ENCODE data around the gene BHLHA9.
"Not testable (repeated sequence)": the region's sequence is repeated elsewhere in the genome, so short reads cannot be mapped to it uniquely, and the experiment has no call there.

BHLHA9 gene

GRCh38 chr17:1302761-1303160 is 32.5 kb downstream of the BHLHA9 start:
- DNase-seq, result no peak

- DNase-seq, result no peak
Observed at GRCh38 chr17:1304522-1304921, 34.3 kb downstream of the BHLHA9 start.

- DNase-seq, result no peak
Observed at GRCh38 chr17:1304962-1305563, 34.8 kb downstream of the BHLHA9 start.

GRCh38 chr17:1307829-1308228 is 37.6 kb downstream of the BHLHA9 start:
- DNase-seq, result not testable (repeated sequence)

GRCh38 chr17:1312261-1312870 is 42.1 kb downstream of the BHLHA9 start:
- DNase-seq, result no peak

- no peak for DNase-seq
Observed at GRCh38 chr17:1313270-1314005, 43.2 kb downstream of the BHLHA9 start.

GRCh38 chr17:1315409-1315808 is 45.2 kb downstream of the BHLHA9 start:
- DNase-seq, result no peak

- DNase-seq, result no peak
Observed at GRCh38 chr17:1315891-1316403, 45.7 kb downstream of the BHLHA9 start.

Measured in activated naive CD4-positive, alpha-beta T cell (primary cell).